Activated CD8-positive, alpha-beta T cell treated with anti-CD3 and anti-CD28 coated beads, Interleukin-2, amount 10 ng/mL, durations not matched to agents 7 days and 5 days (primary cell): Measurements from ENCODE around the gene YKT6. TPM values are rescaled to one million over a fixed set of nuclear protein-coding genes. Genes with fewer than 3 reads are reported as not detected.
A peak's percentile ranks its signal among the peaks of the same experiment; 100 is the strongest.

Experiments used
- ATAC-seq: fragments of 150-1000 bp; cut with Tn5 transposase; one replicate; pipeline ENCODE4 v1.10.0; 2021; ENCODE audit warnings: moderate library complexity
- CTCF ChIA-PET: fragments of 350-600 bp; sonication (Branson Sonifier 250); formaldehyde crosslinking; loops from one replicate; lab custom pipeline; 2021; ENCODE audit warnings: antibody characterized with exemption; lab: Charles Lee
- POLR2A ChIA-PET: fragments of 350-600 bp; sonication (Branson Sonifier 250); formaldehyde crosslinking; loops from one replicate; lab custom pipeline; 2021; ENCODE audit warnings: antibody characterized with exemption; lab: Charles Lee
- DNase-seq: peaks from one replicate; pipeline ENCODE4 v3.0.0-alpha.2; 2020
- H3K27ac Mint-ChIP-seq: one replicate; pipeline ENCODE4 v1.8.0; 2021; ENCODE audit warnings: mild to moderate bottlenecking, mixed read lengths
- H3K27me3 Mint-ChIP-seq: one replicate; pipeline ENCODE4 v1.8.0; 2021; ENCODE audit warnings: low read depth, mixed read lengths
- H3K36me3 Mint-ChIP-seq: one replicate; pipeline ENCODE4 v1.8.0; 2021; ENCODE audit warnings: low read depth, mixed read lengths
- H3K4me1 Mint-ChIP-seq: one replicate; pipeline ENCODE4 v1.8.0; 2021; ENCODE audit warnings: low read depth, mixed read lengths
- H3K4me3 Mint-ChIP-seq: one replicate; pipeline ENCODE4 v1.8.0; 2021; ENCODE audit warnings: mild to moderate bottlenecking, mixed read lengths
- H3K9me3 Mint-ChIP-seq: one replicate; pipeline ENCODE4 v1.8.0; 2022; ENCODE audit warnings: mixed read lengths; ENCODE audit not compliant: insufficient read depth
- total RNA-seq, 2 experiments: library from RNA; stranded (reverse); gene quantifications; one replicate each; pipeline ENCODE4 v1.2.3, GENCODE V29; 2021

Gene YKT6
- total RNA-seq, 2 experiments from 2014 or later, result 64.5 to 70.2 TPM

DNA sequence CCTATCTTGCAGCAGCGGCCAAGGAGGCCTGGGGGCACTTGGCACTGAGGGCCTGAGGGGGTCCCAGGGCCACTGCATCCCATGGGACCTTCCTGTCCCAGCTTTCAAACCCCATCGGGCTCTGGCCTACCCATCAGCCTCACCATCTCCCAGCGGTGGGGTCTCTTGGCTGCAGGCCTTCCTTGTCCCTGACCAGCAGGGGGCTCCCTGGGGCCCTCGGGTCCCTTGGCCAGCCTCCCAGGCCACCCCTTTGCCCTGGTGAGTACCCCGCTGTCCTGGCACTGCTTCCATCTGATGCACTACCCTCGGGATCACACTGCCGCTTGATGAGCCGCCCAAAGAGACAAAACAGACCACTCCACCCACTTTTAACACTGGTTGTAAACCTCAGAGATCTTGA, 43.5 kb downstream of the YKT6 start:
- Mint-ChIP-seq H3K27ac (no peak overlapping the region), H3K27me3 (no peaks in the 10 kb centered on the region), H3K4me3 (no peak overlapping the region), H3K4me1 (peaks cover 6% of the 10 kb centered on the region), H3K9me3 (no peaks in the 10 kb centered on the region), H3K36me3 (no peaks in the 10 kb centered on the region)
- CTCF ChIA-PET, result interaction anchor here (0.9 to 2.3 kb wide), 5 partner anchors 12 to 321 kb away, joined by 3 to 8 read pairs (median 4); no protein-coding TSS in a partner anchor
- POLR2A ChIA-PET, result no interaction called here
- DNase-seq (peak; percentile 48), ATAC-seq (no peak)

GRCh38 chr7:44246396-44247113, 45.8 kb downstream of the YKT6 start:
- Mint-ChIP-seq H3K27me3 (no peaks in the 10 kb centered on the region), H3K27ac (no peak overlapping the region), H3K9me3 (no peaks in the 10 kb centered on the region), H3K36me3 (no peaks in the 10 kb centered on the region), H3K4me1 (no peaks in the 10 kb centered on the region), H3K4me3 (no peak overlapping the region)
- ChIA-PET CTCF (no interaction called here), POLR2A (interaction anchor here (0.7 kb wide), 1 partner anchor 56 kb away, joined by 3 read pairs; no protein-coding TSS in a partner anchor)
- ATAC-seq, result no peak
- no peak for DNase-seq

GRCh38 chr7:44247868-44248651, 47.3 kb downstream of the YKT6 start:
- no peak overlapping the region for H3K27ac Mint-ChIP-seq
- H3K4me3 Mint-ChIP-seq, result no peak overlapping the region
- ATAC-seq, result no peak
- ChIA-PET POLR2A (no interaction called here), CTCF (no interaction called here)
- DNase-seq, result no peak
- H3K9me3 Mint-ChIP-seq, result no peaks in the 10 kb centered on the region
- no peaks in the 10 kb centered on the region for H3K4me1 Mint-ChIP-seq
- no peaks in the 10 kb centered on the region for H3K27me3 Mint-ChIP-seq
- no peaks in the 10 kb centered on the region for H3K36me3 Mint-ChIP-seq

GRCh38 chr7:44249639-44250234, 49.0 kb downstream of the YKT6 start:
- DNase-seq (no peak), ATAC-seq (no peak)
- Mint-ChIP-seq H3K36me3 (no peaks in the 10 kb centered on the region), H3K27me3 (no peaks in the 10 kb centered on the region), H3K4me1 (no peaks in the 10 kb centered on the region), H3K27ac (no peak overlapping the region), H3K9me3 (no peaks in the 10 kb centered on the region), H3K4me3 (no peak overlapping the region)
- ChIA-PET CTCF (no interaction called here), POLR2A (no interaction called here)

DNA sequence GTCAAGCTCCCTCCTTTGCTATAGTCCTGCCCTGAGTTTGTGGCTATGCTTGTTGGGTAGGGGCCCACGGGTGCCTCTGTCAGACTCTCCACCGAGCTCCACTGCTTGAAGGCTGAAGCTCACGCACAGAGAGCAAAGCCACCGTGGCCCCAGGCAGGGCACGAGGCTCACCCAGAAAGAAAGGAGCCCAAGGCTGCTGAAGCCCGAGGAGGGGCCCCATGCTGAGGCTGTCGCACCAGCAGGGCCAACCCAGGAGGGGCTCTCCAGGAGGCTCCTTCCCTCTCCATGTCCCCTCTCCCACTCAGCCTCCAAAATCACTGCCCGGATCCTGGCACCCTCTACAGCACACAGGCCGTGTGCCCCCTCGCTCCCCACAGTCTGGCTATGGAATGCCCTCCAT, 50.5 kb downstream of the YKT6 start:
- ChIA-PET POLR2A (interaction anchor here (0.7 kb wide), 1 partner anchor 262 kb away, joined by 3 read pairs; no protein-coding TSS in a partner anchor), CTCF (interaction anchor here (1.7 kb wide), 1 partner anchor 11 kb away, joined by 8 read pairs; no protein-coding TSS in a partner anchor)
- no peaks in the 10 kb centered on the region for H3K27me3 Mint-ChIP-seq
- H3K9me3 Mint-ChIP-seq, result no peaks in the 10 kb centered on the region
- no peak for ATAC-seq
- H3K36me3 Mint-ChIP-seq, result no peaks in the 10 kb centered on the region
- DNase-seq, result no peak
- H3K4me3 Mint-ChIP-seq, result no peak overlapping the region
- H3K4me1 Mint-ChIP-seq, result no peaks in the 10 kb centered on the region
- H3K27ac Mint-ChIP-seq, result no peak overlapping the region

- Mint-ChIP-seq H3K27ac (no peak overlapping the region), H3K27me3 (no peaks in the 10 kb centered on the region), H3K4me1 (no peaks in the 10 kb centered on the region), H3K36me3 (no peaks in the 10 kb centered on the region), H3K4me3 (no peak overlapping the region), H3K9me3 (no peaks in the 10 kb centered on the region)
- no peak for DNase-seq
- ChIA-PET POLR2A (no interaction called here), CTCF (interaction anchor here (1.7 kb wide), 1 partner anchor 11 kb away, joined by 8 read pairs; no protein-coding TSS in a partner anchor)
- ATAC-seq, result no peak
These were observed 51.1 kb downstream of the YKT6 start for GRCh38 chr7:44251881-44252280.

- H3K9me3 Mint-ChIP-seq, result no peaks in the 10 kb centered on the region
- DNase-seq (no peak), ATAC-seq (no peak)
- POLR2A ChIA-PET, result no interaction called here
- H3K27ac Mint-ChIP-seq, result peak overlapping the region; percentile 96
- no peak overlapping the region for H3K4me3 Mint-ChIP-seq
- no peaks in the 10 kb centered on the region for H3K27me3 Mint-ChIP-seq
- CTCF ChIA-PET, result interaction anchor here (0.9 kb wide), 1 partner anchor 12 kb away, joined by 3 read pairs; no protein-coding TSS in a partner anchor
- no peaks in the 10 kb centered on the region for H3K36me3 Mint-ChIP-seq
- H3K4me1 Mint-ChIP-seq, result peaks cover 29% of the 10 kb centered on the region
These were observed 55.7 kb downstream of the YKT6 start for GRCh38 chr7:44256459-44256858.

GRCh38 chr7:44257213-44257612, 56.4 kb downstream of the YKT6 start:
- Mint-ChIP-seq H3K27me3 (no peaks in the 10 kb centered on the region), H3K4me1 (peaks cover 29% of the 10 kb centered on the region), H3K36me3 (no peaks in the 10 kb centered on the region), H3K27ac (peak overlapping the region; percentile 96), H3K9me3 (no peaks in the 10 kb centered on the region), H3K4me3 (no peak overlapping the region)
- CTCF ChIA-PET, result interaction anchor here (0.7 to 3.2 kb wide), 5 partner anchors 16 to 308 kb away, joined by 3 to 27 read pairs (median 4); partner anchors contain the start of gene NUDCD3
- ATAC-seq (no peak), DNase-seq (no peak)
- POLR2A ChIA-PET, result interaction anchor here (1.0 to 1.3 kb wide), 3 partner anchors 16 to 316 kb away, joined by 4 to 9 read pairs (median 6); partner anchors contain the start of gene DDX56

GRCh38 chr7:44257618-44258422, 57.0 kb downstream of the YKT6 start:
- peak; percentile 91 for ATAC-seq
- no peaks in the 10 kb centered on the region for H3K36me3 Mint-ChIP-seq
- no peaks in the 10 kb centered on the region for H3K27me3 Mint-ChIP-seq
- H3K9me3 Mint-ChIP-seq, result no peaks in the 10 kb centered on the region
- peaks cover 29% of the 10 kb centered on the region for H3K4me1 Mint-ChIP-seq
- peak; percentile 83 for DNase-seq
- POLR2A ChIA-PET, result interaction anchor here (0.7 to 1.3 kb wide), 4 partner anchors 17 to 316 kb away, joined by 3 to 9 read pairs (median 5); partner anchors contain the start of gene DDX56
- peak overlapping the region; percentile 96 for H3K27ac Mint-ChIP-seq
- CTCF ChIA-PET, result interaction anchor here (0.7 to 3.2 kb wide), 8 partner anchors 14 to 307 kb away, joined by 3 to 27 read pairs (median 4); partner anchors contain the start of gene NUDCD3
- H3K4me3 Mint-ChIP-seq, result peak overlapping the region; percentile 15

- no peaks in the 10 kb centered on the region for H3K27me3 Mint-ChIP-seq
- POLR2A ChIA-PET, result interaction anchor here (0.6 to 1.2 kb wide), 3 partner anchors 171 to 315 kb away, joined by 3 to 9 read pairs (median 6); partner anchors contain the start of gene DDX56
- CTCF ChIA-PET, result interaction anchor here (0.9 to 3.2 kb wide), 6 partner anchors 15 to 306 kb away, joined by 3 to 27 read pairs (median 4); no protein-coding TSS in a partner anchor
- ATAC-seq (no peak), DNase-seq (no peak)
- no peaks in the 10 kb centered on the region for H3K9me3 Mint-ChIP-seq
- peaks cover 29% of the 10 kb centered on the region for H3K4me1 Mint-ChIP-seq
- peak overlapping the region; percentile 15 for H3K4me3 Mint-ChIP-seq
- H3K27ac Mint-ChIP-seq, result peak overlapping the region; percentile 96
- H3K36me3 Mint-ChIP-seq, result no peaks in the 10 kb centered on the region
These were observed 57.6 kb downstream of the YKT6 start for GRCh38 chr7:44258423-44258760.
